GM21526 (cell line): ENCODE results near the gene DYNLL1.
"Not testable (repeated sequence)": the region's sequence is repeated elsewhere in the genome, so short reads cannot be mapped to it uniquely, and the experiment has no call there.

ENCODE experiments used
- ATAC-seq: cut with Tn5 transposase; IDR thresholded peaks from one replicate; pipeline ENCODE4 v1.9.1; 2021; ENCODE audit warnings: moderate library complexity; ENCODE audit not compliant: unreplicated experiment, low FRiP score

DYNLL1 gene

GRCh38 chr12:120495731-120496412 is at the start of gene DYNLL1:
Gene DYNLL1 (plus strand): TSS chr12:120496113. CDS start chr12:120496422, 309 bp downstream.
- ATAC-seq = peak; percentile 85

GRCh38 chr12:120446844-120447178 is 49.1 kb upstream of the DYNLL1 start:
- ATAC-seq = not testable (repeated sequence)

- no peak for ATAC-seq
These were observed 47.9 kb upstream of the DYNLL1 start for GRCh38 chr12:120447992-120448391.

- not testable (repeated sequence) for ATAC-seq
These were observed 43.4 kb upstream of the DYNLL1 start for GRCh38 chr12:120452524-120452923.

DNA sequence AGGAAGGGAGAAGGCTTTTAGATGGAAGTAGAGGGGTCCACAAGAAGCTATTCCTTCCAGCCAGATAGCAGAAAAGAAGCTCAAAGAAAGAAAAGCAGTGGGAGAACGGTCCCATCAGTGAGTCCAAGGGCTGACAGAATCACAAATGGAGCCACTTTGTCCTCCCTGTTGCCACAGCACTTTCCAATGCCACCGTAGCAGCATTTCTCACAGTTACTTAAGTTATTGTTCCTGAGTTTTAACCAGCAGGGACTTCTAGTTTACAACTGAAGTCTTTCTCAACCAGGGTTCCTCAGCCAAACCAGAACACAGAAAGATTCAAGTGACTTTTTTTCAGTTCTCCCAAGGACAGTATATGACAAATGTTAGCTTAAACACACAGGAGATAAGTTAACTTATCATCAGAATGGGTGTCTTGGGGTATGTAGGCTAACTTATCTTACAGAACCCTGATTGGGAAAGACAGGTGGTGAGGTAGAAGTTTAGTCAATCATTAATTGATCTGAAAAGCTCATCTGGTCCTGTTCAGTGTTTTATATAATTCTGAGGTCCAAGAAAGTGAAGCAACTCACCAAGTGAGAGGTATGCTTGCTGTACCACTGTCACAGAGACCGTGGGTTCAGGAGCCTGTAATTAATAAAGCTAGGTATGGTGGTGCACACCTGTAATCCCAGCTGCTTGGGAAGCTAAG is 42.7 kb upstream of the DYNLL1 start:
- no peak for ATAC-seq

DNA sequence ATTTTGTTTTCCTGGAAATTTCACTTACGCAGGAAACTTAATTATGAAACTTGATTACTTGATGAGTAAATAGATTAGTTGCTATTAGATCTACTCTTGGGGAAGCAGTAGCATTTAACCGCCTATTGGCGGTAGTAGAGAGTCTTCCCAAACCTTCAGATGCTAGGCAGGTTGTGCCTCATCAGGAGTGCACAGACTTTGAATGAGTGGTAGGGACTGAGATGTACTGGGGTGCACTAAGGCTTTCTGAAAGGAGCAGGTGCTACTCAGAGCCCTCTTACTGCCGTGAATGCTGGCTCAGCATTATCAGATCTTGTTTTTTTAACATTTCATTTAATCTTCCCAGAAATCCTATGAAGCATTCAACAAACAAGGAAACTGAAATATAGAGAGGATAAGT is 41.9 kb upstream of the DYNLL1 start:
- ATAC-seq = no peak

DNA sequence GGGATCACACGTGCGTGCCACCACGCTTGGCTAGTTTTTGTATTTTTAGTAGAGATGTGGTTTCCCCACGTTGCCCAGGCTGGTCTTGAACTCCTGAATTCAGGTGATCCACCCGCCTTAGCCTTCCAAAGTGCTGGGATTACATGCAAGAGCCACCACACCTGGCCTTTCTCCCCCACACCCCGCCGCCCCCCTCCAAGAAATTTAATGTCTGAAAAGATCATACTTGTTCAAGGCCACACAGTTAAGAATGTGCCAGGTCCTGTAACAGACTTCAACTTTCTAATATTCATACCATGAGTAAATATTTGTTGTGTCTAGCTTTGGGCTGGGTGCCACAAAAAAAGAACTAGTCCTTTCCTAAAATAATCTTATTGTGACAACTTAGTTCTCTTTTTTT is 40.6 kb upstream of the DYNLL1 start:
- no peak for ATAC-seq

GRCh38 chr12:120457133-120457532 is 38.8 kb upstream of the DYNLL1 start:
- no peak for ATAC-seq

GRCh38 chr12:120460157-120460556 is 35.8 kb upstream of the DYNLL1 start:
- ATAC-seq = no peak

DNA sequence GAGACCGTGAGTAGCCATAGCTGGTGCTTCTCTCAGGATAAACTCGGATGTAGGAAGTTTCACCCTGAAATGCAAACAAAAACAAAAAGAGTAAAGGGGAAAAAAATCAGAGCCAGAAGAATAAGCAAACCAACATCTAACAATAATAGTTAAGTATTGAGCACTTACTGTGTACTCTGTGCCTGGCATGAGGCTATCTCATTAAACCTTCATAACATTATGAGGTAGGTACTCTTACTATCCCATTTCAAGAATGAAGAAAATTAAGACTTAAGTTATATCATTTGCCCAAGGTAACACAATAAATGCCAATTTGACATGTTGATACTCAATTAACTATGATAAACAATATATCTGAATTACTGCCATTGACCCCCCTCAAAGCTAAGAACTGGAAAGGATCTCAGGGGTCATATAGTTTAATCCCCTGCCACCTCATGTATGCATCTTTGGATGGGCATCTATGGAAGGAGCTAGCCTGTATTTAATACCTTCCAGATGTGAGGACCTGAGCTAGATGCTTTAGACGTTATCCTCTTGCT is 33.7 kb upstream of the DYNLL1 start:
- ATAC-seq = no peak

DNA sequence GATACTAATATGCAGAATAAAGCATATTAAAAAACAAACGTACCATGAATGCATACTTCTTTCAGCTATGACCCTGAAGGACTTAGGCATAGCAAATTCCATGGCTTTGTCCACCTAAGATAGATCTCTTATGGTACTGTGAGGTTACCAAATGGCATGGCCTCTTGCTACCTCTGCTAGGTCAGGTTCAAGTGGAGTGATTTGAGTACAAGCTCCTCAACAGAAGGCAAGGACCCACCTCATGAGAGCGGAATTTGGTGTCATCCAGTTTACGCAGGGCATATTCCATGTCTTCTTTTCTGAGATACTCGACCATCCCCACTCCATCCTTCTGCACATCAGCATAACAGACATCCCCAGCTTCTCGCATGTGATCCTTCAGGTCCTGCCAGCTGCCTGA is 32.2 kb upstream of the DYNLL1 start:
- ATAC-seq = no peak

GRCh38 chr12:120465756-120466155 is 30.2 kb upstream of the DYNLL1 start:
- ATAC-seq = no peak

GRCh38 chr12:120466560-120467315 is 29.2 kb upstream of the DYNLL1 start:
- ATAC-seq = no peak

DNA sequence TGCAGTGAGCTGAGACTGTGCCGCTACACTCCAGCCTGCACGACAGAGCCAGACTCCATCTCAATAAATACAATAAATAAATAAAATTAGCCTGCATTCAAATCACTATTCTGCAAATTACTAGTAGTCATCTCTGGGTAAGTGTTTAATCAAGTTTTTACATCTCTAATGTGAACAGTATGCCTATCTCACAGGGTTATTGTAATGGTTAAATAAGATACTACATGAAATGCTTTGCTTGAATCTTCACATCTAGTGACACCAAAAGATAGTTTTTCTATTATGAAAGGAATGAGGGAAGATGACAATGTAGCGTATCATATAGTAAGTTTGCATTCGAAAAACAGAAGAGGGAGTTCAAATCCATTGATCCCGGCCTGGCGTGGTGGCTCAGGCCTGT is 28.5 kb upstream of the DYNLL1 start:
- no peak for ATAC-seq

DNA sequence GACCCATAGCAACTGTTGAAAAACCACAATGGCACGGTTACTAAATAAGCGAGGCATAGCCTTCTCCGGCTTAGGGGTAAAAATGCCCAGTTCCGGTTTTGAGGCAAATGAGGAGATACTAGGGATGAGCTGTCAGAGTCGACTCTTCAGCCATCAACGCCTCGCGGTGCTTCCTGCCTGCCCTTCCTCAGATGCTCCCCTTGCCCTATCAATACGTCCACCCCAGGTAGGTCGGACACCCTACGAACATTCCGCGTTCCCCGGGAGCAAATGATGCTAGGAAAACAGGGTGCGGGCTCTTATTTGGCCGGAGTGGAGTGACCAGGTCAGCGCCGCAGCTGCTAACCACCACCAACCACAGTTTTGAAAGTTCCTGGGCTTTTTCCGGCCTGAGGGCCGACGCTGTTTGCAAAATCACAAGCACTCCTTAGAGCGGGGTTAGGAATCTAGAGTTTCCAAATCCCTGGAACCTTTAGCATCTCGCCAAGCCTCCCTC is 27.5 kb upstream of the DYNLL1 start:
- no peak for ATAC-seq

- ATAC-seq = peak; percentile 17
These were observed 27.0 kb upstream of the DYNLL1 start for GRCh38 chr12:120468821-120469449.

- peak; percentile 86 for ATAC-seq
These were observed 26.3 kb upstream of the DYNLL1 start, which contains the start of gene SRSF9 for GRCh38 chr12:120469450-120470149. Gene SRSF9 (minus strand): TSS chr12:120469748. CDS start chr12:120469609, 139 bp downstream.

- ATAC-seq = no peak
These were observed 25.6 kb upstream of the DYNLL1 start for GRCh38 chr12:120470150-120470784.

DNA sequence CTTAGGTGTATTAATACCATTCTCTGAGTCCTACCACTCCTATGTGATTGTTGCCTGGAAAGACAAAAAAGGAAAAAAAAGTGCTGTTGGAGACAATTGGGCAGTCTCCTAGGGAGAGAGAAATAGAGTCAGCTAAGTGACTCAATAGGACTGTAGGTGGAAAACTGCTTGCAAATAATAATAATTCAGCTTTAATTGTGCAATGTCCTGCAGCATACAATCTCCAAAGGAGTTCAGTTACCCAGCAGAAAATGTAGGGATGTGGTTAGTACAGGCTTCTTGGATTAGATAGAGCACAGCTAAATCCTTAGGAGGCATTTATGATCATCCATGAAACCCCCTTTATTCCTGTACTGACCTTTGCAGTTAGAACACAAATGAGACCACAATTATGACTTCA is 23.4 kb upstream of the DYNLL1 start:
- ATAC-seq = no peak
